Renal cortex interstitium (tissue), 11 donors: ENCODE data around the gene GNG4. TPM values are rescaled to one million over a fixed set of nuclear protein-coding genes. Genes with fewer than 3 reads are reported as not detected.
"Not testable (repeated sequence)": the region's sequence is repeated elsewhere in the genome, so short reads cannot be mapped to it uniquely, and the experiment has no call there.

Experiments used
- DNase-seq, 11 donors: peaks; one replicate each; pipeline ENCODE4 v3.0.0-alpha.2; 2013; ENCODE audit warnings: low read depth in 9 of 11, low spot score in 4 of 11; ENCODE audit errors: extremely low read depth in 1 of 11
- polyA plus RNA-seq, 3 donors: library from polyadenylated mRNA; unstranded; fragments of 120-200 nt; gene quantifications; one replicate each; pipeline ENCODE4 v1.2.1, GENCODE V29; 2013; ENCODE audit not compliant: insufficient read length in 3 of 3

Gene GNG4
- polyA plus RNA-seq, 3 donors, result 3.7 to 4.5 (median 4.1) TPM

GRCh38 chr1:235637756-235638534 lies 11.6 kb downstream of the GNG4 start:
- DNase-seq, result no peak

GRCh38 chr1:235635938-235636662 lies 13.5 kb downstream of the GNG4 start:
- no peak for DNase-seq

- peak in 1 of 11 donors; percentile 39 for DNase-seq
Observed at GRCh38 chr1:235632506-235633401, 16.8 kb downstream of the GNG4 start.

- no peak for DNase-seq
Observed at GRCh38 chr1:235631816-235632215, 17.8 kb downstream of the GNG4 start.

GRCh38 chr1:235628316-235629005 lies 21.1 kb downstream of the GNG4 start:
- DNase-seq, result no peak

- DNase-seq, result no peak
Observed at GRCh38 chr1:235625831-235626230, 23.8 kb downstream of the GNG4 start.

- DNase-seq, result no peak
Observed at GRCh38 chr1:235625340-235625739, 24.2 kb downstream of the GNG4 start.

- peak in 2 of 11 donors; percentile 7 to 11 for DNase-seq
Observed at GRCh38 chr1:235624721-235625333, 24.8 kb downstream of the GNG4 start.

GRCh38 chr1:235622936-235623779 lies 26.4 kb downstream of the GNG4 start:
- DNase-seq, result no peak

- DNase-seq, result not testable (repeated sequence)
Observed at GRCh38 chr1:235619149-235619548, 30.4 kb downstream of the GNG4 start.

GRCh38 chr1:235617808-235618207 lies 31.8 kb downstream of the GNG4 start:
- DNase-seq, result no peak

GRCh38 chr1:235617140-235617539 lies 32.4 kb downstream of the GNG4 start:
- no peak for DNase-seq

- DNase-seq, result no peak
Observed at GRCh38 chr1:235614442-235614954, 35.1 kb downstream of the GNG4 start.

GRCh38 chr1:235613602-235614001 lies 36.0 kb downstream of the GNG4 start:
- DNase-seq, result no peak

GRCh38 chr1:235612761-235613160 lies 36.8 kb downstream of the GNG4 start:
- DNase-seq, result no peak

GRCh38 chr1:235610157-235610556 lies 39.4 kb downstream of the GNG4 start:
- no peak for DNase-seq

- DNase-seq, result no peak
Observed at GRCh38 chr1:235608278-235608677, 41.3 kb downstream of the GNG4 start.
